Myocyte (in vitro differentiated cells): ENCODE results near the gene CCL24. TPM values are rescaled to one million over a fixed set of nuclear protein-coding genes. Genes with fewer than 3 reads are reported as not detected.
"Not testable (repeated sequence)": the region's sequence is repeated elsewhere in the genome, so short reads cannot be mapped to it uniquely, and the experiment has no call there.

Experiments
- DNase-seq: peaks from one replicate; pipeline ENCODE4 v3.0.0-alpha.2; 2012; ENCODE audit warnings: low read depth
- total RNA-seq: library from RNA; depleted of rRNA; stranded (reverse); fragments of >200 nt; gene quantifications from 2 replicates; pipeline ENCODE4 v1.2.3, GENCODE V29; 2014

The CCL24 gene
- total RNA-seq, 1 donor from 2014 or later, result 0.72 TPM

- DNase-seq, result no peak
These were observed 7.1 kb upstream of the CCL24 start for GRCh38 chr7:75820688-75821087.

GRCh38 chr7:75819711-75820110, 6.1 kb upstream of the CCL24 start:
- no peak for DNase-seq

- no peak for DNase-seq
These were observed 4.9 kb upstream of the CCL24 start for GRCh38 chr7:75818472-75818871.

GRCh38 chr7:75817116-75817515, 3.5 kb upstream of the CCL24 start:
- no peak for DNase-seq

GRCh38 chr7:75815418-75816064, 1.9 kb upstream of the CCL24 start:
- DNase-seq, result peak; percentile 75

- peak; percentile 50 for DNase-seq
These were observed 871 bp upstream of the CCL24 start for GRCh38 chr7:75814407-75814947.

- peak; percentile 70 for DNase-seq
These were observed 522 bp downstream of the CCL24 start for GRCh38 chr7:75813084-75813483.

- no peak for DNase-seq
These were observed 1.5 kb downstream of the CCL24 start for GRCh38 chr7:75811894-75812678.

- peak; percentile 34 for DNase-seq
These were observed 4.2 kb downstream of the CCL24 start for GRCh38 chr7:75809396-75809795.

- no peak for DNase-seq
These were observed 5.5 kb downstream of the CCL24 start for GRCh38 chr7:75808106-75808505.

GRCh38 chr7:75807452-75807851, 6.2 kb downstream of the CCL24 start:
- no peak for DNase-seq

GRCh38 chr7:75806560-75807307, 6.9 kb downstream of the CCL24 start:
- no peak for DNase-seq

GRCh38 chr7:75804705-75805104, 8.9 kb downstream of the CCL24 start:
- no peak for DNase-seq

GRCh38 chr7:75804004-75804403, 9.6 kb downstream of the CCL24 start:
- no peak for DNase-seq

- DNase-seq, result no peak
These were observed 11.1 kb downstream of the CCL24 start for GRCh38 chr7:75802552-75802821.

GRCh38 chr7:75798770-75799169, 14.8 kb downstream of the CCL24 start:
- no peak for DNase-seq

- DNase-seq, result no peak
These were observed 17.2 kb downstream of the CCL24 start for GRCh38 chr7:75796420-75796819.

- DNase-seq, result no peak
These were observed 17.7 kb downstream of the CCL24 start for GRCh38 chr7:75795831-75796285.

GRCh38 chr7:75793676-75794075, 19.9 kb downstream of the CCL24 start:
- no peak for DNase-seq

GRCh38 chr7:75792567-75792966, 21.0 kb downstream of the CCL24 start:
- DNase-seq, result not testable (repeated sequence)

- DNase-seq, result no peak
These were observed 24.2 kb downstream of the CCL24 start for GRCh38 chr7:75789361-75789924.
